HG03039 (cell line): ENCODE measurements around the gene WRAP73.

Experiments
- ATAC-seq: cut with Tn5 transposase; IDR thresholded peaks from one replicate; pipeline ENCODE4 v1.9.1; 2021; ENCODE audit warnings: mild to moderate bottlenecking, moderate library complexity; ENCODE audit not compliant: unreplicated experiment

WRAP73 gene

DNA sequence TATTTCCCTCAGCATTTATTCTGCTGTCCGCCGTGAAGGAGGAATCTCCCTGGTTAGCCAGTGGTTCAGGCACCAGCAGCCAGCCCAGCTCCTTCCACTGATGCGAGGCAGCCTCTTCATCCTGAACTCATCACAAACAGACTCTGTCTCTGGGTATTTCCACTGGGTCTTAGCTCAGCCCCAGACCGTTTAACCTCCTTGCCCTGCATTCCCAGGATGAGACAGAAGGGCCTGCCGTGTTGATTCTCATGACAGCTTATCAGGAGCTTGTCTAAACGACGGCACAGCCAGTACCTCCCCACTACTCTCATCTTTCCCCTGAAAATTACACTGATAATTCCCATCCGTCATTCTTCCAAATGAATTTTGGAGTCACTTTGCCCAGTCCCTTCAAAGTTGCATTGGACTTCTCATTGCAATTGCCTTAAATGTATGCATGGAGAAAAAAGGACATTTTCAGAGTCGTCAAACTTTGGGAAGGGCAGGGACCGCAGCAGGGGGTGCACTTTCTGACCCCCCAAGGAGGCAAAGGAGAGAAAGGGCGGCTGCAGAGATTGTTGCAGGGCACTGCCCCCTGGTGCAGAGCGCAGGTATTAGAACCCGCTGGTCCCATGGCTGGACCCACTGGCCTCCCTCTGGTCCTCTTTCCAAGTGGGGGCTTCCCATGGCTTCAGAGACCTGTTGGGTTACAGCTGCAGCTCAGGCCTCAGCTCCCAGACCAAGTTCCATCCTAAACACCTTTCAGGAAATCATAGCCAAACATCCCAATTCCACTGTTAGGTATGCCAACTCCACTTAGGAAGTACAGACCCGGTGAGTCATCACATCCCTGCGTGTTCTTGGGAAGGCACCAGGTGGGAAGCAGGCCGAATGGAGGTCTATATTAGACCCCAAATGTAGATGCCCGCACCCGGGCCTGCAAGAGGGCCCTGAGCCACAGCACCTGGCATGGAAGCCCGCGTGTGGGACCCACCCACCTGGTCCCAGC is 34.9 kb downstream of the WRAP73 start:
- ATAC-seq, result no peak

DNA sequence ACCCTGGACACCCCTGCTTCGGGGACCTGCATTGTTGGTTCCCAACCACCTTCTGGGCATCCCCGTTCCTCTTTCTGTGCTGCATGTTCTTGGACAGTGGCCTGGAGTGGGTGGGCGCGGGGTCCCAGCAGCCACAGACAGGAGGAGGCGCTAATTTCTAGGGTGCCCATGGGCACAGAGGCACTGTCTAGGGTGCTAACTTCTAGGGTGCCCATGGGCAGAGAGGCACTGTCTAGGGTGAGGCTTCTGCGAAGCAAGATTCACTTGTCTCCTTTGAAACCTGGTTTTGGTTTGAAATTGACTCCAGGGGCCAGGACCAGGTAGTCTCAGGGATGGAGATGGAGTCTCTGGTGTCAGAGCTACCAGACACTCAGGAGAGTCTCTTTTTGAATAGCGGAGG is 37.8 kb downstream of the WRAP73 start:
- no peak for ATAC-seq

DNA sequence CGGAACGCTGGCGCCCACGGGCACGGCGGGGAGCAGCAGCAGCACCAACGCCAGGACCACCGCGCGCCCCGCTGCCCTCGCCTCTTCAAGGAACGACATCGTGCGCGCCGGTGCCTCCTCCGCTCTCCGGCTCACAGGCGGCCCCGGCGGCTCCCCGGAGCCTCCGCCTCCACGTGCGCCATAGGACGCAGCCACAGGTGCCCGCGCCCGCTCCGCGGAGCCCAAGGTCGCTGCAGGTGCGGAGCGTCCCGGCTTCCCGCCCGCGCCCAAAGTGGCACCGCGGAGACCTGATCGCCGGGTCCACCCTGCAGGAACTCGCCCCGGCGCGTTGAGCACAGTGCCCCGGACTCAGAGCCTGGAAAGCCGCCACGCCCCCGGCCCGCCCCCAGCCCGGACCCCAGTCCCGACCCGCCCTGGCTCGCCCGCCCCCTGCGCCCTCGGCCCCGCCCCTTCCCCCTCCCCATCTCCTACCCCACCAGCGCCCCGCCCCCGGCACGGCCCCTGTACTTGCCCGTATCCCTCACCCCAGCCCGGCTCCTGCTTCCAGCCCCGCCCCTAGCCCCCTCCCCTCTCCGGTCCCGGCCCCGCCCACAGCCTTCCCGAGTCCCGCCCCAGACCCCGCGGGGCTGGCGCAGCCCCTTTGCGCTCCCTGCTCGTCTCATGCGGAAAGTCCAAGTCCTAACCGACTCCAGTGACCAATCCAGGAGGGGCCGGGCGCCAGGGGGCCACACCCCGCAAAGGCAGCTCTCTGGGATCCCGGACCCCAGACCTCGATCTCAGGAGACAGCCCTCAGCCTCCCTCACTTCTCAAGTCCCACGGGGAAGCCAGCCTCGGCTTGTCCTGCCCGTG is 38.5 kb downstream of the WRAP73 start, which contains the start of gene MEGF6:
Gene MEGF6 (minus strand): TSS at position 339 of the 850 bp plus-strand sequence. CDS start 240 bp downstream, at position 99.
- no peak for ATAC-seq

DNA sequence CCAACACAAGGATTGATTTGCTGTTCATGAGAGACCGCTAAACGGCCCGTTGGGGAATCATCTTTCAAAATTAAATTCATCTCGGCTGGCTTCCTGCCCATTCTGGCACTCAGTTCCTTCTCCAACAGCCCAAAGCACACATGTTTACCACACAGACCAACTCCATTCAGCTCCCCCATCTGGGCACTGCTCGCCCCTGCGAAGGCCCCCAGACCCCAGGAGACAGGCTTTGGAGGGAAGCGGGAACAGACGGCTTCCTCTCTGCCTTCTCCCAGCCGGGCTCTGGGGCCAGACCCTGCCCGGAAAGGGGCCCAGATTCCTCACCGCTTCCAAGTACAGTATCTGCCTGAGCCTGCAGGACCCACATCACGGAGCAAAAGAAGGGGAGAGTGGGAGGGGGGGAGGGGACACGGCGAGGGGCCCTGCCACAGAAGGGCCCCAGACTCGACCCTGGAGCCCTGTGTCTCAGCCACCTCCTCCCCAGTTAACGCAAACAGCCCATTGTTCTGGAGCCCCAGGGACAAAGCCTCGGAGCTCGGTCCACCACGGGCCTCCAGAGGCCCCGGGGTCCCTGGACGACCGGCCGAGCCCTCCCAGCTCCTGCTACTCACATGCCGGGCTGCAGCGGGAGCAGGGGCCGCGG is 39.3 kb downstream of the WRAP73 start:
- ATAC-seq, result no peak

DNA sequence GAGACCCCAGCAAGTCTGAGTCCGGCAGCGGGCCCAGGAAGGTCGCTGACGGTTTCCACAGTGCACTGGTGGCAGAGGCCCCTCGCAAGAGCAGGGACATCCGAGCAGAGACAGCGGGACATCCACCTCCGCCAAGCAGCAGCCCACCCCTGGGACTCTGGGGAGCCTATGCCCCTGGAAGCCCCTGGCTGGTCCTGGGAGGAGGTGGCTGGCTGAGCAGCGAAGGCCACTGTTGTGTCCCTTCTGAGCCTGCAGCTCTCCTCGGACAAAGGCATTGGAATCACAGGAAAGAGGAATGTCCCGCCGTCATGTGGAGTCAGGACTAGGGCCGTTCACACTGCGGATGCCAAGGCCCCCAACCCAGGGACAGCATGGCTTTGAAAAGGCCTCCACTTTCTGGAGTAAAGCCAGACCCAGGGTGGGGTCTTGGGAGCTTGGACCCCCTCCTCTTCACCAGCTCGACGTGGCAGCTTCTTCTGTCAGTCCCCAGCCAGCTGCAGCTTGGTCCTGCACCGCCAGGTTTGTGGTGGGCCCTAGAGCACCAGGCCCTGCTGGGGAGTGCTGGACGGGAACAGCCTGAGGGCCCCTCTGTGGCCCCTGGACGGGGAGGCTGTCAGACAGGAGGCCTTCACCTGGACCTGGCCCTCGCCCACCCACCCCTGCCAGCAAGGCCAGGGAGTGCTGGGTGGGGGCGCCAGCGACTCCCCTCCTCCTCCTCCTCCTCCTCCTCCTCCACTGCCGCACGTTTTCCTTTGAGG is 40.0 kb downstream of the WRAP73 start:
- ATAC-seq, result no peak

DNA sequence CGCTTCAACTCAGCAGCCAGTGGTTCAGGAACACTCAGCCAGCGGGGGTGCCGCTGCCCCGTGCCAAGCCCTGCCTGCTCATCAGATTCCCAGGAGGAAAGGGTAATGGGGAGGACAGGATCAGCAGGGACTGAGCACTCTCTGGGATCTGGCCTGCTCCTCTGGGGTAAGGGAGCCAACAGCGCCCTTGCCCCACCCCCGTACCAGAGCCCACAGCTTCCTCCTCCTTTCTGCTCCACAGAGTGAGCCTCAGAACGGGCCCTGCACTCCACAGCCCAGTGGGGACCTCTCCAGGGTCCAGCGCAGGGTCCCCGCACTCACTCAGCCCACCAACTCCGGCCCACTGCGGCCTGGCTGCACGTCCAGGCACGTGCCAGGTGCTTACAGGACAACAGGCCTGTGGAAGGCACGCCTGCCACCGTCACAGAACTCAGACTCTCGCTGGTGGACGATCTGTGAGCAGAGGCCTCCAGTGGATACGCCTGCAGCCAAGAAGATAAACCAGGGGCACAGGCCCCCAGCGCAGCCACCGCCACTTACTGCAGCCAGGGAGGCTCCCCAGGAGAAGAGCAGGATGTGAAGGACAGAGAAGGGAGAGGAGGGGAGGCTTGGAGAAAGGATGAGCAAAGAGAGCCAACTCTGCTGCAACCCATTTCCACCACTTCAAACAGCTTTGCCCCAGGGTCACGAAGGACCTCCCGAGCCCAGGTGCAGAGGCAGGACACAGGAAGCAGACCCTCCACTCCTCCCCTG is 40.7 kb downstream of the WRAP73 start:
- no peak for ATAC-seq

DNA sequence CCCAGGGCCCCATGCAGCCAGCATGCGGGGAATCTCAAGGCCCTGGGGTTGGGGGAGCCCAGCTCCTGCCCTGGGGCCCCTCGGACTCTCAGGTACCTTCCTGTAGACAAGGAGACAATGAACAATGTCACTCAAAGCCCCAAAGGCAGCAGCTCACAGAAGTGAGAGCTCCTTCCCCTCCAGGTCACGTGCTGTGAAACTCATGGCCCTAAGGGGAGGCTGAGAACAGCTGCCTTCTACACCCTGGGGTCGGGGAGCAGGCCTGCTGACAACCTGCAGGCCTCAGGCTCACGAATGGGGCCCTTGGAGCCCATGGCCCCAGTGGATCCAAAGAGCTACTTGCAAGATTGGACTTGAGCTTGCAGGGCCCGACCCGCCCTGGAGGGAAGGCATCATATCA is 41.7 kb downstream of the WRAP73 start:
- ATAC-seq, result no peak

DNA sequence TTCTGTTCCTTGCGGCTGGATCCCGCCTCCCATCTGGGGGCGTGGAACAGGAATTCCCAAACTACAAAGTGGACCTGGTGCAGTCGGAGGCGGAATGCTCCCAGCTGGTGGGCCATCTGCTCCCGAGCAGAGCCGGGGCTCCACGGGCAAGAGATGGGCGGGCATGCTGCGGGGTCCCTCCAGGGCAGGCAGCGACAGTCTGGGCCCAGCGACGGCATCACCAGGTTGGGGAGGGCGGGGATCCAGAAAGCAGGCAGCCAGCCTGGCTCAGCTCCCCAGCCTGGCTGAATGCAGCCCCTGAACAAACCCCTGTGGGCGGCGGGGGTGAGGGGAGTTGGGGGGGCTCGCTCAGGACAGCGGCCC is 42.2 kb downstream of the WRAP73 start:
- ATAC-seq, result no peak

DNA sequence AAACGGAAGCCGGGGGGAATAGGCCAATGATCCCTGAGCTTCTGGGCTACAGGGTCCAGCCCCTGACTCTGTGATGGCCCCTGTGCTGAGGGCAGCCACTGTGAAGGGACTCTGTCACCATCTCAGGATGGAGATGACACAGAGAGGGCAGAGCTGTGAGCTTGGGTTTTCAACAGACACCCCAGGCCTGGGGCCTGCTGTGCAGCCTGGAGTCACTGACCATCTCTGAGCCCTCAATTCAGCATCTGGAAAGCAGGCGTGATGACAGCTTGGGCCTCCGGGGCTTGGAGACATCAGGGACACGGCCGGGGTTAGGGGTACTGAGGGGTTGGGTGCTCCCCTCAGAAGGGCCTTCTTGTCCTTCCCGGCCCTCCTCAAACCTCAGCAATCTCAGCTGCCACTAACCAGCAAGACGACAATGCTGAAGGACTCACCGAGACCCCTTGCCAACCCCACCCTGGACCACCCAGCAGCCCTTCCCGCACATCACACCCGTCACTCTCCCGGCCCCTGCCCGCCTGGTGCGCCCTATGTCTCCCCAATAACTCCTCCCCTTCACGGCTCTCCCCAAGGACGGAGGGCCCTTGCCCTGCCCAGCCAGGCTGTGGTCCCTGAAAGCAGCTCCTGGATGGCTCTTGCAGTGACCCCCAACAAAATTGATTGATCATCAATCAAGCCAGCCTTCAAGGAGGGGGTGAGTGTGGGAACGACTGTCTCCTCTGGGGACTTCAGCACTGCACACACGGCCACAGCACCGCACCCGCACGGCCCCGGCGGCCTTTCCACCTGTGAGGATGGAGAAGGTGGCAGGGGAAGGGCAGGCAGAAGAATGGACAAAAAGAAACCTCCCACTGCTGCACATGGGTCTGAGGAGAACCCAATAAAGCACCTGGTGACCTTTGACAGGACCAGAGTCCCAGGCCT is 42.9 kb downstream of the WRAP73 start:
- ATAC-seq, result no peak

DNA sequence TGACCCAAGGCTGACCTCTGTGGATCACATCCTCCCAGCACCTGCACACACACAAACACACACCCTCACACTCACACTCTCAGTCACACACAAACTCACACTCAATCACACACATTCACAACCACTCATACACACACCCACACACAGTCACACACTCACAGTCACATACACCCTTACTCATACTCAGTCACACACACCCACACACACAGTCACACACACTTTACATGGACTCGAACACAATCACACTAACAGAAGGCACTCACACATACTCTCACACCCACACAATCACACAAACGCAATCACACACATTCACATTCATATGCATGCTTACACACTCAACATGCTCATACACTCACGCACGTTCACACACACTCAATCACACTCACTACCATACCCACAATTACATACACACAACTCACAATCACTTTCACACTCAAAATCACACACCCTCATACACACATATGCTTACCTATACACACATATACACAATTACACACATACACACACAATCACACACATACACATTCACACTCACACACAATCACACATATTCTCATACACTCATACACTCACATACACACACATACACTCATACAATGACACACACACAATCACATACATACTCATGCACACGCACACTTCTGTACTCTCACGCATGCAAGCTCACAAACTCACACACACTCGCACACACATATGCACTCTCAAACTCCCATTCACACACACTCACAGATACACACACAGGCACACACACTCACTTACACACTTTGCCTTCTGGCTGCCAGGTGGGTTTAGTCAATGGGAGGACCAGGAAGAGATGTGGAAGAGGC is 44.7 kb downstream of the WRAP73 start:
- ATAC-seq, result no peak

DNA sequence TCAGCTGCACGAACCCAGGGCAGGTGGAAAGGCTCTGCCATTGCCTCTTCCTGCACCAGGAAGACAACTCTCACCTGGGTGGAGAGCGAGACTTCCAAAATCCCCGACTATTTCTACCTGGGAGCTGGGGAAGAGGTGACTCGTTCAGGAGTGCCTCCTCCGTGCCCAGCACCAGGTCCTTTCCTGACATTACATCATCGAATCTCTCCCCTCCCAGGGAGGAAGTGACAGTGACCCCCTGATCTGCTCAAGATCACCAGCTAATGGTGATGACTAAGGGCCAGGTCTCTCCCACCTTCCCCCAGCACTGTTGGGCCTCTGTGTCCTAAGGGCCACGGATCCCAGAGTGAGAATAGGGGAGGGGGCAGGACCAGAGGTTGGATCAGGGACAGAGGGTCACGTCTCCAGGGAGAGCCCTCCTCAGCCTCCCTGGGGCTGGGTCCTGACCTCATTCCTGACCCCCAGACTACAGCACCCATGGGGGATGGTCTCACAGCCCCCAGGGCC is 45.4 kb downstream of the WRAP73 start:
- ATAC-seq, result no peak

DNA sequence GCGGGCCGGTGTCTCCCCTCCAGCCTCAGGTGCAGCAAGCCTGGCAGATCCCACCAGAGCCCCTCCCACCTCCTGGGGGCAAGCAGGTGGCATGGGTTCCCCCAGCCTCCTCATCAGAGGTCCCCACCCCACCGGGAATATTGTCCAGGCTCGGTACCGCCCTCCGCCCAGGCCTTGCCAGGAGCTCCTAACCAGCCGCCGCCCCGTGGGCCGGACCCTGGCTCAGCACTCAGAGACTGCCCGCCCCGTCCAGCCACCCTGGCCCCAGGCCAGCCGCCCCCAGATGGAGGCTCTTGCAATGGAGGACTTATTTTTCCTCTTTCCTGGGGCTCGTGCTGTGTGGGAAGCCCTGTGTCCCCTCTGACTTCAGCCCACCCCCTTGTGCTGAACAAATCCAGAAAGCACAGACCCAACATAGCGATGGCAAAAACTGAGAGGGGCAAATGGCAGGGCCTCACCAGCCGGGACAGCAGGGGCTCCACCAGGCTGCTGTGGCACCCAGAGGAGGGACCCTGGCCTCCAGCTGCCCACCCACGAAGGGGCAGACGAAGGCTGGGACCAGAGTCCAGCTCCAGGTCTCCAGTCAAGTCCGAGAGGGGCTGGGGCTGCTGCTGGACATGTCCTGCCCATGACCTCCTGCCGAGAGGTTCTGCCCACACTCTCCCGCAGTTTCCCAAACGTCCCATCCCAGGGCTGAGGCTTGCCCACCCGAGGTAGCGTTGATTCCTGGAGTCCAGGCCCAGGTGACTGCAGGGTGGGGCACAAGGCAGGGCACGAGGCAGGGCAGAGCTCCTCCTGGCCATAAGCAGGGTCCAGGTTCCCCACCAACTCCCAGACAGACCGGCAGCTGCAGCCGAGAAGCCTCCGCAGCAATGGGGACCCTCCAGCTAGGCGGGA is 46.1 kb downstream of the WRAP73 start:
- no peak for ATAC-seq

DNA sequence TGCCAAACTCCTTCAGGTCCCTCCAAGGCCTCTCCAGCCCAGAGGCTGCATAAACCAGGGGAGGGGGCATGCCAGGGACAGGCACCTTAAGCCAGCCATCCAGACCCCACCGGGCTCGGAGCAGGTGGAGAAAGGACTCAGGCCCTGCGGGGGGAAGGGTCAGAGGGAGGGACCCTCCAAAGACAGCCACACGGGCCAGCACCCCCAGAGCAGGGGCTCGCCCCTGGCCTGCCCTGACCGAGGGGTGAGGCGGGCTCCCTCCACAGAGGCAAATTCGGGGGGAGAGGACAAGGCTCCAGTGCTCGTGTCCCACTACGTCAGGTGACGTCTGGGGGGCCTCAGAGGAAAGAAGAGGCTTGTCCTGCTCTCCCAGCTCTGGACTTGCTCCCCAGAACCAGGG is 46.7 kb downstream of the WRAP73 start:
- no peak for ATAC-seq

DNA sequence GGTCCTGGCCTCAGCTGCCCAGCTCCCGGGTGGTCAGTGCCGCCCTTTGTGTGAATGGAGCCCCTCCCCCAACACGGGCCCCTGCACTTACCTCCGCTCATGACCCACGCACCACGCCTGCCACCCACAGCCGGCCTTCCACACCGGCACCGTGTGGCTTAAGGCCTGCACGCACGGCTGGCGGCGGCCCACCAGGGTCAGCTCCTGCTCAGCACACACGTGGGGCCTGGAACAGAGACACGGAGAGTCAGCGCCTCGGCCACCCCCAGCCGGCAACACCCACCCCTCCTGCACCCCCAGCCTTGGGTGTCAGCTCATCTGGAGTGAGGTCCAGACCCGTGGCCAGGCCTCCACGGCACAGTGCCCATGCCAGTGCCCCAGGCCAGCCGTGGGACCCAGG is 47.5 kb downstream of the WRAP73 start:
- ATAC-seq, result no peak

DNA sequence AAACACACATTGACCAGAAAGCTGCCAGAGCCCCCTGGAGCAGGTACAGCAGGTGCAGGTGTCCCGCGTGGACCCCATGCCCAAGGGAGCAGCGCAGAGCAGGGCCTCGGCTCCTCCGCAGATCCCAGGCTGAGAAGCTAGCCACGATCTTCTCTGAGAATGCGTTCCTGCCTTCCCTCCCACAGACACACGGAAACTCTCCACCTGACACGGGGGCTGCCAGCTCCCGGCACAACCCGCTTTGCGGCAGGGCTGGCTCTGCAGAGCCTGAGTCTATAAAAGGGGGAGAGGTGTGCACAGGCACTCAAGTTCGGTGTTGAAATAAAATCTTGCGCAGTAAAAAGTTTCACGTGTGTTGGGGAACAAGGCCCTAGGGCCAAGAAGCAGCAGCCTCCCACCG is 48.2 kb downstream of the WRAP73 start:
- ATAC-seq, result no peak

DNA sequence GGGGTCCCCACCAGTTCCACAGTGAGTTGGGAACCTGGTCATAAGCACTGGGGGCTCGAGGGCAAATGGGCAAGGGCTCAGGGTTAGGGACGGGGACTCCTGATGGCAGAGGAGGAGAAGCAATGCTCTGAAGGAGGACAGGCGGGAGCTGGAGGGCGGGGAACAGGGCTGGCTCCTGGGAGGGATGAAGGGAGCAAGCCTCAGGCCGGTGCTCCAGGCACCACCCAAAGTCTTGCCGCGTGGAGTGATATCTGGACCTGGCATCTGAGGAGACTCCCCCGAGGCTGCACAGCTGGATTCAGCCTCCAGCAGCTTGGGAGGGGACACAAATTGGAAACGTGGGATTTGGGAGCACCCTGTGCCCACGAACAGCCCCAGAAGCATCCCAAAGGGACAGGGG is 49.5 kb downstream of the WRAP73 start:
- ATAC-seq, result no peak

DNA sequence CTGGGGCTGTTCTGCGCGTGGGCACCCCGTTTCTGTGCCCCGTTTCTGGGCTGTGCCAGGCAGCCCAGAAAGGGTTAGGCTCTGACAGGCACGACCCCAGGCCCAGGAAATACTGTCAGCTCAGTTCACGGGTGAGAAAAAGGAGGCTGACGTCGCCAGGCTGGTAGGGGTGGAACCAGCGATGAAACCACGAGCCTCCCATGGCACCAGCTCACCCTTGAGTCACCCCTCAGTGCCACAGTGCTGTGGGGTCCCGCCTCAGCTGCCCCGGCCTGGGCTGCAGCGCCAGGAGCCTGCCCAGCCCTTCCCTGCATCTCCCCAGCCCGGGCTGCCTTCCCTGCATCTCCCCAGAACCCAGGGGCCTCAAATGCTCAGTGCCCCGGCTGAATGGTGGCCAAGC is 50.1 kb downstream of the WRAP73 start:
- no peak for ATAC-seq
